HEK293 (cell line): ENCODE measurements around the gene CAMSAP3.

Source experiments
- GLI4 ChIP-seq: fragments of 450-650 bp; formaldehyde crosslinking; IDR thresholded peaks from 2 replicates; pipeline ENCODE4 v1.5.1; 2016; ENCODE audit warnings: missing biosample characterization, missing genetic modification characterization
- KLF8 ChIP-seq: fragments of 450-650 bp; formaldehyde crosslinking; IDR thresholded peaks from 2 replicates; pipeline ENCODE4 v1.5.1; 2016; ENCODE audit warnings: missing biosample characterization, missing genetic modification characterization
- KLF9 ChIP-seq: fragments of 450-650 bp; formaldehyde crosslinking; IDR thresholded peaks from 2 replicates; pipeline ENCODE4 v1.5.1; 2016; ENCODE audit warnings: missing biosample characterization, missing genetic modification characterization, low read depth
- OSR2 ChIP-seq: fragments of 450-650 bp; formaldehyde crosslinking; IDR thresholded peaks from 2 replicates; pipeline ENCODE4 v1.5.1; 2016; ENCODE audit warnings: missing biosample characterization, missing genetic modification characterization
- RBAK ChIP-seq: fragments of 450-650 bp; formaldehyde crosslinking; IDR thresholded peaks from 2 replicates; pipeline ENCODE4 v1.5.1; 2016; ENCODE audit warnings: missing biosample characterization, missing genetic modification characterization
- REPIN1 ChIP-seq: fragments of 450-650 bp; formaldehyde crosslinking; IDR thresholded peaks from 2 replicates; pipeline ENCODE4 v1.5.1; 2017; ENCODE audit warnings: missing biosample characterization, missing genetic modification characterization, low read depth
- SCRT1 ChIP-seq: fragments of 450-650 bp; formaldehyde crosslinking; IDR thresholded peaks from 2 replicates; pipeline ENCODE4 v1.5.1; 2016; ENCODE audit warnings: missing biosample characterization, missing genetic modification characterization, borderline replicate concordance
- TCF7L2 ChIP-seq: IDR thresholded peaks from 2 replicates; pipeline ENCODE4 v1.6.1; 2011; ENCODE audit warnings: low read depth, mild to moderate bottlenecking, inconsistent platforms, low read length, moderate library complexity, borderline replicate concordance
- TRIM28 ChIP-seq: IDR thresholded peaks from 2 replicates; pipeline ENCODE4 v1.6.1; 2011; ENCODE audit warnings: low read length, control low read depth, borderline replicate concordance
- ZBTB21 ChIP-seq: fragments of 450-650 bp; formaldehyde crosslinking; IDR thresholded peaks from 2 replicates; pipeline ENCODE4 v1.5.1; 2017; ENCODE audit warnings: missing biosample characterization, missing genetic modification characterization
- ZNF140 ChIP-seq: fragments of 450-650 bp; formaldehyde crosslinking; IDR thresholded peaks from 2 replicates; pipeline ENCODE4 v1.5.1; 2016; ENCODE audit warnings: missing biosample characterization, missing genetic modification characterization
- ZNF146 ChIP-seq: fragments of 450-650 bp; formaldehyde crosslinking; IDR thresholded peaks from 2 replicates; pipeline ENCODE4 v1.5.1; 2016; ENCODE audit warnings: missing biosample characterization, missing genetic modification characterization
- ZNF23 ChIP-seq: fragments of 450-650 bp; formaldehyde crosslinking; IDR thresholded peaks from 2 replicates; pipeline ENCODE4 v1.5.1; 2016; ENCODE audit warnings: missing biosample characterization, missing genetic modification characterization, borderline replicate concordance
- ZNF292 ChIP-seq: fragments of 450-650 bp; formaldehyde crosslinking; IDR thresholded peaks from 2 replicates; pipeline ENCODE4 v1.5.1; 2016; ENCODE audit warnings: low read depth, missing biosample characterization, missing genetic modification characterization, borderline replicate concordance
- ZNF335 ChIP-seq: fragments of 450-650 bp; formaldehyde crosslinking; conservative IDR thresholded peaks from 2 replicates; pipeline ENCODE4 v1.5.1; 2016; ENCODE audit warnings: missing biosample characterization, missing genetic modification characterization
- ZNF394 ChIP-seq: fragments of 450-650 bp; formaldehyde crosslinking; IDR thresholded peaks from 2 replicates; pipeline ENCODE4 v1.5.1; 2016; ENCODE audit warnings: missing biosample characterization, missing genetic modification characterization, mild to moderate bottlenecking, moderate library complexity, borderline replicate concordance
- ZNF426 ChIP-seq: fragments of 450-650 bp; formaldehyde crosslinking; IDR thresholded peaks from 2 replicates; pipeline ENCODE4 v1.5.1; 2017; ENCODE audit warnings: missing biosample characterization, missing genetic modification characterization, mild to moderate bottlenecking, inconsistent platforms, moderate library complexity
- ZNF510 ChIP-seq: fragments of 450-650 bp; formaldehyde crosslinking; IDR thresholded peaks from 2 replicates; pipeline ENCODE4 v1.5.1; 2018; ENCODE audit warnings: mild to moderate bottlenecking, missing genetic modification characterization, missing biosample characterization; ENCODE audit not compliant: insufficient replicate concordance
- ZNF596 ChIP-seq: fragments of 450-650 bp; IDR thresholded peaks from 2 replicates; pipeline ENCODE4 v1.5.0; 2018; ENCODE audit warnings: missing biosample characterization, mild to moderate bottlenecking, missing genetic modification characterization, moderate library complexity
- ZNF626 ChIP-seq: fragments of 450-650 bp; sonication (Bioruptor Pico); formaldehyde crosslinking; IDR thresholded peaks from 2 replicates; pipeline ENCODE4 v1.5.1; 2018; ENCODE audit warnings: missing biosample characterization, missing genetic modification characterization, inconsistent platforms
- ZNF629 ChIP-seq: fragments of 450-650 bp; formaldehyde crosslinking; IDR thresholded peaks from 2 replicates; pipeline ENCODE4 v1.5.1; 2017; ENCODE audit warnings: missing biosample characterization, missing genetic modification characterization
- ZNF654 ChIP-seq: fragments of 450-650 bp; formaldehyde crosslinking; IDR thresholded peaks from 2 replicates; pipeline ENCODE4 v1.5.1; 2016; ENCODE audit warnings: low read depth, missing biosample characterization, missing genetic modification characterization
- ZNF677 ChIP-seq: fragments of 450-650 bp; IDR thresholded peaks from 2 replicates; pipeline ENCODE4 v1.5.0; 2018; ENCODE audit warnings: missing biosample characterization, mild to moderate bottlenecking, missing genetic modification characterization, moderate library complexity
- TF ChIP-seq, protein P1 (sequence below): fragments of 450-650 bp; formaldehyde crosslinking; IDR thresholded peaks from 2 replicates; pipeline ENCODE4 v1.5.1; 2016; ENCODE audit warnings: missing biosample characterization, missing genetic modification characterization
- TF ChIP-seq, protein P2 (sequence below): fragments of 450-650 bp; formaldehyde crosslinking; IDR thresholded peaks from 2 replicates; pipeline ENCODE4 v1.5.1; 2016; ENCODE audit warnings: missing biosample characterization, missing genetic modification characterization
- TF ChIP-seq, protein P3 (sequence below): fragments of 450-650 bp; IDR thresholded peaks from 2 replicates; pipeline ENCODE4 v1.5.1; 2018; ENCODE audit warnings: missing biosample characterization, mild to moderate bottlenecking, missing genetic modification characterization
- TF ChIP-seq, protein P4 (sequence below): fragments of 450-650 bp; formaldehyde crosslinking; IDR thresholded peaks from 2 replicates; pipeline ENCODE4 v1.5.1; 2016; ENCODE audit warnings: missing biosample characterization, missing genetic modification characterization
- TF ChIP-seq, protein P5 (sequence below): fragments of 450-650 bp; formaldehyde crosslinking; IDR thresholded peaks from 2 replicates; pipeline ENCODE4 v1.5.1; 2016; ENCODE audit warnings: missing biosample characterization, missing genetic modification characterization
- TF ChIP-seq, protein P6 (sequence below): fragments of 450-650 bp; formaldehyde crosslinking; IDR thresholded peaks from 2 replicates; pipeline ENCODE4 v1.5.1; 2016; ENCODE audit warnings: missing biosample characterization, missing genetic modification characterization

The CAMSAP3 gene

DNA sequence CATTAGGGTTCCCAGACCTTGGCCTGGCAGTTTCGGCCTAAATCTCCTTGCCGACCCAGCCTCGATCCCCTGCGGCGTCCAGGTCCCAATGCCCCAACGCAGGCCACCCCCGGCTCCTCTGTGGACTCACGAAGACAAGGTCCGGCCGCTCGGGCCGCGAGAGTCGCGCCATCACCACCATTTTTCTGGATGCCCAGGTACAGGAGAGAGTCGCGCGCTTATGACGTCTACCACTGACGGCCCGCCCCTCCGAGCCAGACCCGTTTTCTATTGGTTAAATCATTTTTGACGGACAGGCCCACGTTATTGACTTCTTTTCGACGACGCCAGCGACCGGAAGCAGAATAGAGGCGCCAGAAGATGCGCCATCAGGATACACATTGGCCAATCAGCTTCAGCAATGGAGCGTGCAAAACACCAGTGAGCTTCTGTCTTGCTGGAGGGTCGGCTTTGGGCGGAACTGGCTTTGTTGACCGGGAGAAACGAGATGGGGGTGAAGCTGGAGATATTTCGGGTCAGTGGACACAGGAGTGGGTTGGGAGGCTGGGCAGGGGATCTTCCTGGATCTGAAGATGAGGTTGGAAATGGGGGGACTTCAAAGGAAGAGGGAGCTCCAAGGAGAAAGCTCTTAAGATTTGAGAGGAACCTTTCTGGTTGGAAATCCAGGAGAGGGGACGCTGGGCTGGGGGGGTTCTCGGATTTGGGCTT lies 33.8 kb downstream of the CAMSAP3 start, which contains the start of the genes PET100 and XAB2 (continued):
- TF ChIP-seq, protein P1, sequence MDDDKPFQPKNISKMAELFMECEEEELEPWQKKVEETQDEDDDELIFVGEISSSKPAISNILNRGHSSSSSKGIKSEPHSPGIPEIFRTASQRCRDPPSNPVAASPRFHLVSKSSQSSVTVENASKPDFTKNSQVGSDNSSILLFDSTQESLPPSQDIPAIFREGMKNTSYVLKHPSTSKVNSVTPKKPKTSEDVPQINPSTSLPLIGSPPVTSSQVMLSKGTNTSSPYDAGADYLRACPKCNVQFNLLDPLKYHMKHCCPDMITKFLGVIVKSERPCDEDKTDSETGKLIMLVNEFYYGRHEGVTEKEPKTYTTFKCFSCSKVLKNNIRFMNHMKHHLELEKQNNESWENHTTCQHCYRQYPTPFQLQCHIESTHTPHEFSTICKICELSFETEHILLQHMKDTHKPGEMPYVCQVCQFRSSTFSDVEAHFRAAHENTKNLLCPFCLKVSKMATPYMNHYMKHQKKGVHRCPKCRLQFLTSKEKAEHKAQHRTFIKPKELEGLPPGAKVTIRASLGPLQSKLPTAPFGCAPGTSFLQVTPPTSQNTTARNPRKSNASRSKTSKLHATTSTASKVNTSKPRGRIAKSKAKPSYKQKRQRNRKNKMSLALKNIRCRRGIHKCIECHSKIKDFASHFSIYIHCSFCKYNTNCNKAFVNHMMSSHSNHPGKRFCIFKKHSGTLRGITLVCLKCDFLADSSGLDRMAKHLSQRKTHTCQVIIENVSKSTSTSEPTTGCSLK (tag by site-specific recombination): no peak
- TF ChIP-seq RBAK (tag by site-specific recombination) (no peak), REPIN1 (tag by site-specific recombination) (no peak), ZNF654 (tag by site-specific recombination) (no peak), OSR2 (tag by site-specific recombination) (no peak), TCF7L2 (no peak), GLI4 (tag by site-specific recombination) (no peak), ZNF629 (tag by site-specific recombination) (peak; percentile 89), ZNF292 (tag by site-specific recombination) (no peak), KLF9 (no peak), ZNF140 (tag by site-specific recombination) (no peak), ZNF596 (tag by site-specific recombination) (no peak), KLF8 (peak; percentile 60; the same call in 1 of the 2 replicates), ZNF335 (tag by site-specific recombination) (peak; percentile 63), ZNF677 (tag by site-specific recombination) (no peak), ZNF426 (tag by site-specific recombination) (no peak), SCRT1 (no peak), ZNF510 (no peak), ZNF626 (no peak), ZNF146 (tag by site-specific recombination) (peak; percentile 10; the same call in 1 of the 2 replicates), ZNF23 (tag by site-specific recombination) (no peak), ZBTB21 (tag by site-specific recombination) (peak; percentile 68), TRIM28 (no peak), ZNF394 (tag by site-specific recombination) (no peak)
- TF ChIP-seq, protein P2, sequence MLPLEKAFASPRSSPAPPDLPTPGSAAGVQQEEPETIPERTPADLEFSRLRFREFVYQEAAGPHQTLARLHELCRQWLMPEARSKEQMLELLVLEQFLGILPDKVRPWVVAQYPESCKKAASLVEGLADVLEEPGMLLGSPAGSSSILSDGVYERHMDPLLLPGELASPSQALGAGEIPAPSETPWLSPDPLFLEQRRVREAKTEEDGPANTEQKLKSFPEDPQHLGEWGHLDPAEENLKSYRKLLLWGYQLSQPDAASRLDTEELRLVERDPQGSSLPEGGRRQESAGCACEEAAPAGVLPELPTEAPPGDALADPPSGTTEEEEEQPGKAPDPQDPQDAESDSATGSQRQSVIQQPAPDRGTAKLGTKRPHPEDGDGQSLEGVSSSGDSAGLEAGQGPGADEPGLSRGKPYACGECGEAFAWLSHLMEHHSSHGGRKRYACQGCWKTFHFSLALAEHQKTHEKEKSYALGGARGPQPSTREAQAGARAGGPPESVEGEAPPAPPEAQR (tag by site-specific recombination): no peak
- TF ChIP-seq, protein P3, sequence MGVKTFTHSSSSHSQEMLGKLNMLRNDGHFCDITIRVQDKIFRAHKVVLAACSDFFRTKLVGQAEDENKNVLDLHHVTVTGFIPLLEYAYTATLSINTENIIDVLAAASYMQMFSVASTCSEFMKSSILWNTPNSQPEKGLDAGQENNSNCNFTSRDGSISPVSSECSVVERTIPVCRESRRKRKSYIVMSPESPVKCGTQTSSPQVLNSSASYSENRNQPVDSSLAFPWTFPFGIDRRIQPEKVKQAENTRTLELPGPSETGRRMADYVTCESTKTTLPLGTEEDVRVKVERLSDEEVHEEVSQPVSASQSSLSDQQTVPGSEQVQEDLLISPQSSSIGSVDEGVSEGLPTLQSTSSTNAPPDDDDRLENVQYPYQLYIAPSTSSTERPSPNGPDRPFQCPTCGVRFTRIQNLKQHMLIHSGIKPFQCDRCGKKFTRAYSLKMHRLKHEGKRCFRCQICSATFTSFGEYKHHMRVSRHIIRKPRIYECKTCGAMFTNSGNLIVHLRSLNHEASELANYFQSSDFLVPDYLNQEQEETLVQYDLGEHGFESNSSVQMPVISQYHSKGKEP: no peak
- TF ChIP-seq, protein P4, sequence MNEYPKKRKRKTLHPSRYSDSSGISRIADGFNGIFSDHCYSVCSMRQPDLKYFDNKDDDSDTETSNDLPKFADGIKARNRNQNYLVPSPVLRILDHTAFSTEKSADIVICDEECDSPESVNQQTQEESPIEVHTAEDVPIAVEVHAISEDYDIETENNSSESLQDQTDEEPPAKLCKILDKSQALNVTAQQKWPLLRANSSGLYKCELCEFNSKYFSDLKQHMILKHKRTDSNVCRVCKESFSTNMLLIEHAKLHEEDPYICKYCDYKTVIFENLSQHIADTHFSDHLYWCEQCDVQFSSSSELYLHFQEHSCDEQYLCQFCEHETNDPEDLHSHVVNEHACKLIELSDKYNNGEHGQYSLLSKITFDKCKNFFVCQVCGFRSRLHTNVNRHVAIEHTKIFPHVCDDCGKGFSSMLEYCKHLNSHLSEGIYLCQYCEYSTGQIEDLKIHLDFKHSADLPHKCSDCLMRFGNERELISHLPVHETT (tag by site-specific recombination): 0 out of 2 replicates have a peak, but pooled peaks have one; percentile 50
- TF ChIP-seq, protein P5, sequence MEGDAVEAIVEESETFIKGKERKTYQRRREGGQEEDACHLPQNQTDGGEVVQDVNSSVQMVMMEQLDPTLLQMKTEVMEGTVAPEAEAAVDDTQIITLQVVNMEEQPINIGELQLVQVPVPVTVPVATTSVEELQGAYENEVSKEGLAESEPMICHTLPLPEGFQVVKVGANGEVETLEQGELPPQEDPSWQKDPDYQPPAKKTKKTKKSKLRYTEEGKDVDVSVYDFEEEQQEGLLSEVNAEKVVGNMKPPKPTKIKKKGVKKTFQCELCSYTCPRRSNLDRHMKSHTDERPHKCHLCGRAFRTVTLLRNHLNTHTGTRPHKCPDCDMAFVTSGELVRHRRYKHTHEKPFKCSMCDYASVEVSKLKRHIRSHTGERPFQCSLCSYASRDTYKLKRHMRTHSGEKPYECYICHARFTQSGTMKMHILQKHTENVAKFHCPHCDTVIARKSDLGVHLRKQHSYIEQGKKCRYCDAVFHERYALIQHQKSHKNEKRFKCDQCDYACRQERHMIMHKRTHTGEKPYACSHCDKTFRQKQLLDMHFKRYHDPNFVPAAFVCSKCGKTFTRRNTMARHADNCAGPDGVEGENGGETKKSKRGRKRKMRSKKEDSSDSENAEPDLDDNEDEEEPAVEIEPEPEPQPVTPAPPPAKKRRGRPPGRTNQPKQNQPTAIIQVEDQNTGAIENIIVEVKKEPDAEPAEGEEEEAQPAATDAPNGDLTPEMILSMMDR (tag by site-specific recombination): no peak
- TF ChIP-seq, protein P6, sequence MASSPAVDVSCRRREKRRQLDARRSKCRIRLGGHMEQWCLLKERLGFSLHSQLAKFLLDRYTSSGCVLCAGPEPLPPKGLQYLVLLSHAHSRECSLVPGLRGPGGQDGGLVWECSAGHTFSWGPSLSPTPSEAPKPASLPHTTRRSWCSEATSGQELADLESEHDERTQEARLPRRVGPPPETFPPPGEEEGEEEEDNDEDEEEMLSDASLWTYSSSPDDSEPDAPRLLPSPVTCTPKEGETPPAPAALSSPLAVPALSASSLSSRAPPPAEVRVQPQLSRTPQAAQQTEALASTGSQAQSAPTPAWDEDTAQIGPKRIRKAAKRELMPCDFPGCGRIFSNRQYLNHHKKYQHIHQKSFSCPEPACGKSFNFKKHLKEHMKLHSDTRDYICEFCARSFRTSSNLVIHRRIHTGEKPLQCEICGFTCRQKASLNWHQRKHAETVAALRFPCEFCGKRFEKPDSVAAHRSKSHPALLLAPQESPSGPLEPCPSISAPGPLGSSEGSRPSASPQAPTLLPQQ (tag by site-specific recombination): no peak
